Activated CD8-positive, alpha-beta memory T cell treated with anti-CD3 and anti-CD28 coated beads for 24 hours (primary cell): ENCODE data around the gene CELF2.

Source experiments
- DNase-seq: peaks from one replicate; pipeline ENCODE4 v3.0.0-alpha.2; 2020

The CELF2 gene

DNA sequence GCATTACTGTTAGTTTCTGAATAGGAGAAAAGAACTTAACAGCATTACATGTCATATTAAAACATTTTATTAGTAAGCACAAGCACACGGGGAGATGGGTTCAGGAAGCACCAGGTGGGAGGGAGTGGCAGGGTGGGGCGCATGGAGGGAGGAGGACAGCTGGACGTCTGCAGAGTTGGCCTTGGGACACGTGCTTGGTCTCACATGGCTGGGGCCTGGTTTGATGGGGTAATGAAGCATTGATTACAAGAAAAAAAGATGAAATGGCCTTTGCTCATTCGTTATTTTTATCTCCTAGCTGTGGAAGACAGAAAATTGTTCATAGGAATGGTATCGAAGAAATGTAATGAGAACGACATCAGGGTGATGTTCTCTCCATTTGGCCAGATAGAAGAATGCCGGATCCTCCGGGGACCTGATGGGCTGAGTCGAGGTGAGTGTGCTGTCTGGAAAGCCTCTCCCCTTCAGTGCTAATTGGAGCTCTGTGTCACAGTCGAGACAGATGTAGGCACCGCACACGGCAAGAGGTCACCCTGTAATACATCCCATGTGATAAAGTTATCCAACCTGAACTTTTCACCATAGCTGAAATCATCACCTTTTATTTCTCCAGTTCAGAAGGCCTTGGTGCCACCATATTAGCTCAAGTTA, 239.9 kb downstream of the CELF2 start:
- DNase-seq: no peak

- no peak for DNase-seq
Measured at GRCh38 chr10:11260170-11260569, 242.5 kb downstream of the CELF2 start.

GRCh38 chr10:11261143-11261542, 243.5 kb downstream of the CELF2 start:
- DNase-seq: no peak

DNA sequence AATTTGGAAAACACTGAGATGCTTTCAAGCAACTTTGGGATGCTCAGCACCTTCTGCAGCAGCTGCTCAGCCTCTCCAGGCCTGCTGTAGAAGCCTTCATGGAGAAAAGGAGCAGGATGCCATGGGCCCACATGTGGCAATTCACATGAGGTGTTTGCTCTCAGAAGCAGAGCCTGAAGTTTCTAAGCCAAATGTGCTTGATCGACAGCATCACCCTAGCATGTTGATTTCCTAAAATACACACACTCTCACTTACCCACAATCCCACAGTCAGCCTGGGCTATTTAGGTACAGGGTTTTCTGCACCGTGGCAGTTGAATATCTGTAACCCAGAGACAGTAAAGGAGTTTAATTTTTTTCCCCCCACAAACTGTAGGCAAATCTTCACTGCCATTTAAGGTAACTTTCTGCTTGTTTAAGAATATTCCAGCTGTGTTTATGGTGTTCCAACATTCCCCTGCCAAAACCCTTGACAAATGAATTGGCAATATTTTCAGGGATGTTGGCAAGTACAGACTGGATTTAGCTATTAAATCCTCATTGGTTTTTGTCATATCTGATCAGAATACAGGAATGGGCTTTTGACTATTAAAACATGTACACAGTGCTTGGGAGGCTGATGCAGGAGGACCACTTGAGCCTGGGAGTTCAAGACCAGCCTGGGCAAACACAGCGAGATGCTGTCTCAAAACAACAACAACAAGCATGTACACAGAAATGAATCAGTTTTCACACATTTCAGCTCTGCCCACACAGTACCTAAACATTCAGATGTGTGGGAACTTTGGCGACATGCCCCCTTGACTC, 244.2 kb downstream of the CELF2 start:
- DNase-seq: no peak

GRCh38 chr10:11262494-11263345, 245.0 kb downstream of the CELF2 start:
- DNase-seq: no peak

DNA sequence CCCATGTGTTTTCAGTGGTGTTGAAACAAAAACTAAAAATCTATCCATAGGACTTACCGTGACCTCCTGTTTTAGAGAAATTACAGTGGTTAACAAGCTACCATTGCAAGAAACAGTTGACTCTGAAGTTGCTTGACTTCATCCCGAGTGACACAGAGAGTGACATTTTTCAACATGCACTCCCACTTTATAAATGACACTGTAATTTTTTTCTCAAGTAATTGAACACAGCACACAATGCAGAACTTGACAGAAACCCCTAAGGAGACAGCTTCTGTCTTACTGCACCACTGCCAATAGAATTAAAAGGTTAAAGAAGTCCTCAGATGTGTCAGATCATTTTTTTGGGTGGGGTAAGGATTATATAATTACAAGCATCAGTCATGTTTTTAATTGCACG, 246.1 kb downstream of the CELF2 start:
- DNase-seq: no peak

DNA sequence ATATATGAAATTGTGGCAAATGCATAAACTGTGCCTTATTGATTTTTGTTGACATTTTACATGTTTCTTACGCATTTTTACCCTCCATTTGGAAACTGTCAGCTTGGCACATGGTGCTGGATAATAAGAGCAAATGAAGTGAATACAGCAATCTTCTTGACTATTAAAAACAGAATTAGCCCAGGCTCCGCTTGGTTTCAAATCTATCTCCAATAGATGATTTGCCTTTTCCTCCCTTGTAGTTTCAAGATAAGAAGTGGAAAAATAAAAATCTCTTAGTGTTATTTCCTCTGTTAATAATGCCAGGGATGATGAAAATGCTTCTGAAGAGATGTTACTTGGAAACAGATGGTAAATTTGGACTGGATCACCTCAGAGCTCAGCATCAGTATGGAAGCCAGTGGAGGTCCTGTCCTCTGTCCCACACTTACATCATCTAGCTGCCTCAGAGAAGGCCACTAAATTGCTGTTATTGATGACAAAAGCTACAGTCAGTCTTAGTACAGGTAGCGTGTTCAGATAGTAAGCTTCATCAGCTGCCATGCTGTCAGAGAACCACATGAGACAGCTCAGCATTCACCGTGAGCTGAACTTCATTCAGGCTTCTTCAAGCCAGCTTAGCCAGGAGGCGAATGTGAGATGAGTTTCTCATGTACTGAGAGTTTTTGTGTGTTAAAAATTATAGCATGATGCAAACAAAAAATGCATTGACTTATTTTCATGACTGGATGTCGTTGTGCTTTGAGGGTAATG, 246.8 kb downstream of the CELF2 start:
- DNase-seq: no peak

- no peak for DNase-seq
Measured at GRCh38 chr10:11265484-11265883, 247.8 kb downstream of the CELF2 start.

DNA sequence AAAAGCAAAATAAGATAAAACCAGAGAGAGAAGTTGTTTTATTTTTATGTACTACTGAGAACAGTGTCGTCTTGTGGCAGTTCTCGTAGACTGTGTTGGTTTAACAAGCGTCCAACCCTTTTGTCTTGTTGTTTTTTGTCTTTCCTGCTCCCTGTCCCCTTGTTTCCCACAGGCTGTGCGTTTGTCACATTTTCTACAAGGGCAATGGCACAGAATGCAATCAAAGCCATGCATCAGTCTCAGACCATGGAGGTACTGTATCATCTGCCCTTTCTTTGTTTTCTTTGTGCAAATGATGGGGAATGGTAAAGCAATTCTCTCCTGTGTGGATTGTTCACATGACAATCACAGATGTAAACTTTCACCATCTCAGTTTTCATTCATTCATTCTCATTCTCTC, 248.8 kb downstream of the CELF2 start:
- DNase-seq: no peak

DNA sequence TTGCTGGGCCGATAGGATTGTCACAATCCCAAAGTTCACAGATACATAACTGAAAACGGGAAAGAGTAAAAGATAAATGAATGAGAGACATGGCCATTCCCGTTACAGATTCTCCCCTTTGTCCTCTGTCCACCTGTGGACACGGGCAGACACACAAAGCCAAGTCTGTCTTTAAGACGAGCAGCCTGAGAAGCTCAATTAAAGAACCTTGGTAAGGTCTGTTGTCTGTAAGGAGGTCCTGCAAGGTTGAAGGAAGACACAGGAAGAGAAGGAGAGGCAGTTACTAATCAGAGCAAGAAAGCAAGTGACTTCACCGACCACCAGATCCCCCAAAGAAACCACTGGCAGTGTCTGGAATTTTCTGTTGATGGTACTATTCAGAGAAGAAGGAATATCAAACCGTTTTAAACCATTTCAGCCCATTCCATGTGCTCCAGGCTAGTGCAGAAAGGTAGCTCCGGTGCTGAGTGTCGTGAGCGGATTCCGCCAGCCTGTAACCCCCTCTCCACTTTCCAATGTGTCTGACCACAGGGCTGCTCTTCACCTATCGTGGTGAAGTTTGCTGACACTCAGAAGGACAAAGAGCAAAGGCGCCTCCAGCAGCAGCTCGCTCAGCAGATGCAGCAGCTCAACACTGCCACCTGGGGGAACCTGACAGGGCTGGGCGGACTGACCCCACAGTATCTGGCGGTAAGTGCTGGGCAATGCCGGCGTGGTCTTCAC, 252.6 kb downstream of the CELF2 start:
- DNase-seq: peak; percentile 89

GRCh38 chr10:11270858-11271179, 253.1 kb downstream of the CELF2 start:
- DNase-seq: no peak

GRCh38 chr10:11272915-11273389, 255.3 kb downstream of the CELF2 start:
- no peak for DNase-seq

DNA sequence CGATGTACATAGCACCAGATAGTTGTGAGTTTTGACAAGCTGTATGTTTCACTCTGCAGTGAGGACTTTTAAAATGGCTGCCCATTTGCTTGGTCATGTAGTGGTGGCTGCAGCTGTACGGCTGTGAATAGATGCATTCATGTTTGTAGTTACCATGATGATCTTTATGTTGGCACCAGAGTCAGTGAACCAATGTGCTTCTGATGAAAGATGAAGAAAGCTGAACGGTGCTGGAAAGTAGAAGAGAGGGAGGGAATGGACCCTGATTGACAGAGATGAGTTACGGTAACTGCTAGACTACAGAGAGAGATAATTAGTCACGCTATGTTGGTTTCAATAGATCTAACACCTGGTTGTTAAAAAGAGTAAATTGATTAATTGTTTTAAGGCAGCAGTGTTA, 256.8 kb downstream of the CELF2 start:
- DNase-seq: no peak

- DNase-seq: no peak
Measured at GRCh38 chr10:11275651-11276050, 258.0 kb downstream of the CELF2 start.

DNA sequence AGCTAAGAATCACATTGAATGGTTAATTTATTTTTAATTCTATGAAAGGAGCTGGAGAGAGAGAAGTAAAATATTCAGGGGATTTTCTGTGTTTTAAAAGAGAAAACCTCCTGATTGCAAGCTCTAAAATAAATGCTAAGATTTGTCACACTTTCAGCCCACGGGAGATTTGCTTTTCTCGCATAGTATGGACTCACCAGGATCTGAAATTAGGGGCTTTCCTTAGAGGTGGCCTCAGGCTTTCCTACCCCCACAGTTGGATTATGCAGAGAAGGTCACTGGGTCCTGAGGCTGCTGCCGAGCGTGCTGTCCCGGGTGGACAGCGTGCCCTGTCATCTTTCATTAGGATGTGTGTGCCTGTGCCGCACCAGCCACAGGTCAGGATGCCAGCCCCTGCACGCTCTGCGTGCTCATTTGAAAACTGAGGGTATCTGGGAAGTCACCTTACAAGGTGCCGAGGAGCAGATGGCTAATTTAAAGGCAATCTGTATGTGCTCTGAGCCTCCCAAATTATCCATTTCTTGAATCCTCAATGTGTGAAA, 258.8 kb downstream of the CELF2 start:
- DNase-seq: no peak

DNA sequence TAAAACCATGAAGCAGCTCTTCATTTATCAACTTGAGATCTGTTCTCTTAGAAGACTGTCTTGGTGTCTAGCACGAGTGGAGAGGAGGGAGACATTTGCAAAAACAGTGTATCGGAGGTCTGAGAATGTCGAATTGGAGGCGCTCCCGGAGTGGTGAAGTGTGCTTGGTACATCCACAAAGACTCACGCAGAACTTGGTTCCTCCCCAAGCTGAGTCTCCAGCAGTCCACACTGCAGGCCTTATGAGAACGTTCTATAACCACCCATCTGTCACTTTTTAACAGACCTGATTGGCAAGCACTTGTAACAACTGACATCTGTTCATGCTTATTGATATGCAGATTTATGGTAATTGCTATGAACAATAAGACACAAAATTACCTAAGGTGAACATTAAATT, 261.6 kb downstream of the CELF2 start:
- no peak for DNase-seq

- peak; percentile 52 for DNase-seq
Measured at GRCh38 chr10:11280187-11280932, 262.7 kb downstream of the CELF2 start.

GRCh38 chr10:11282156-11282555, 264.5 kb downstream of the CELF2 start:
- peak; percentile 50 for DNase-seq

GRCh38 chr10:11282661-11283060, 265.0 kb downstream of the CELF2 start:
- peak; percentile 56 for DNase-seq

- no peak for DNase-seq
Measured at GRCh38 chr10:11284291-11285085, 266.8 kb downstream of the CELF2 start.
